Fibroblast of lung (primary cell): ENCODE results near the gene GAL3ST2. TPM values are rescaled to one million over a fixed set of nuclear protein-coding genes. Genes with fewer than 3 reads are reported as not detected.
"Not testable (repeated sequence)": the region's sequence is repeated elsewhere in the genome, so short reads cannot be mapped to it uniquely, and the experiment has no call there.

Experiments
- DNase-seq, 2 donors: peaks; one replicate each; pipeline versions ENCODE4 v3.0.0 to v3.0.0-alpha.2; 2010; ENCODE audit warnings: low read depth in 2 of 2
- H2AFZ ChIP-seq: 2 replicates; pipeline ENCODE4 v1.5.1; 2012; ENCODE audit warnings: low read length, control low read depth, inconsistent platforms
- H3K27ac ChIP-seq: 2 replicates; pipeline ENCODE4 v1.5.1; 2011; ENCODE audit warnings: low read length, control low read depth; ENCODE audit not compliant: insufficient read depth
- H3K27me3 ChIP-seq: 2 replicates; pipeline ENCODE4 v1.5.1; 2011; ENCODE audit warnings: mild to moderate bottlenecking, low read length; ENCODE audit not compliant: control insufficient read depth, insufficient read depth
- H3K36me3 ChIP-seq: 2 replicates; pipeline ENCODE4 v1.5.1; 2011; ENCODE audit warnings: low read length; ENCODE audit not compliant: control insufficient read depth, insufficient read depth
- H3K4me1 ChIP-seq: 2 replicates; pipeline ENCODE4 v1.5.1; 2011; ENCODE audit warnings: low read length; ENCODE audit not compliant: control insufficient read depth, insufficient read depth; ENCODE audit errors: extremely low read depth
- H3K4me2 ChIP-seq: 2 replicates; pipeline ENCODE4 v1.5.1; 2011; ENCODE audit warnings: low read length, control low read depth; ENCODE audit not compliant: insufficient read depth; ENCODE audit errors: extremely low read depth
- H3K4me3 ChIP-seq, 4 experiments: fragments of 200-600 bp in 1 of 4; sonication (generic) in 1 of 4; replicated peaks in 1 of 4; 2 replicates each; pipeline ENCODE4 v1.5.1; 2011 to 2016; ENCODE audit warnings: low read length in 4 of 4, low read depth in 3 of 4, mild to moderate bottlenecking in 3 of 4, control low read depth in 2 of 4, inconsistent platforms in 1 of 4, mixed read lengths in 1 of 4; ENCODE audit not compliant: insufficient read depth in 1 of 4; ENCODE audit errors: control extremely low read depth in 1 of 4
- H3K79me2 ChIP-seq: 2 replicates; pipeline ENCODE4 v1.5.1; 2012; ENCODE audit warnings: mild to moderate bottlenecking, low read length, inconsistent platforms; ENCODE audit not compliant: control insufficient read depth, insufficient read depth
- H3K9ac ChIP-seq: 2 replicates; pipeline ENCODE4 v1.5.1; 2011; ENCODE audit warnings: mild to moderate bottlenecking, low read length, control low read depth; ENCODE audit not compliant: insufficient read depth
- H3K9me3 ChIP-seq: 2 replicates; pipeline ENCODE4 v1.5.1; 2012; ENCODE audit warnings: low read depth, low read length; ENCODE audit not compliant: control insufficient read depth, insufficient read depth
- H4K20me1 ChIP-seq: 2 replicates; pipeline ENCODE4 v1.5.1; 2011; ENCODE audit warnings: low read length; ENCODE audit not compliant: control insufficient read depth, insufficient read depth; ENCODE audit errors: extremely low read depth
- CTCF ChIP-seq, 2 donors: IDR thresholded peaks in 1 of 2; conservative IDR thresholded peaks in 1 of 2; 1 replicate in 1 of 2; 2 replicates in 1 of 2; pipeline ENCODE4 v1.5.1; 2011 to 2012; ENCODE audit warnings: low read length in 2 of 2, control low read depth in 1 of 2, inconsistent platforms in 1 of 2, low read depth in 1 of 2, mild to moderate bottlenecking in 1 of 2
- EZH2 ChIP-seq: IDR thresholded peaks from 2 replicates; pipeline ENCODE4 v1.5.1; 2012; ENCODE audit warnings: low read length, control low read depth, mild to moderate bottlenecking; ENCODE audit errors: missing control alignments
- polyA plus RNA-seq, 2 donors: library from polyadenylated mRNA; depleted of rRNA in 1 of 2; stranded (reverse) in 1 of 2; unstranded in 1 of 2; fragments of >200 nt; gene quantifications; 2 replicates each; pipeline ENCODE4 v1.2.1, GENCODE V29; 2011 to 2012; ENCODE audit warnings: missing spikeins in 1 of 2
- total RNA-seq: library from RNA; depleted of rRNA; stranded (reverse); fragments of >200 nt; gene quantifications from 2 replicates; pipeline ENCODE4 v1.2.1, GENCODE V29; 2014

Gene GAL3ST2
- total and polyA plus RNA-seq, 2 donors (not counting 1 experiment from before 2014, with no cell fraction given): 0.17 TPM; not detected in 1

- Histone ChIP-seq H3K4me3 (no peak overlapping the region), H3K79me2 (no peaks in the 10 kb centered on the region), H3K4me1 (no peaks in the 10 kb centered on the region), H2AFZ (no peak overlapping the region), H4K20me1 (no peaks in the 10 kb centered on the region), H3K4me2 (no peak overlapping the region), H3K9ac (no peak overlapping the region), H3K27me3 (no peaks in the 10 kb centered on the region), H3K36me3 (no peaks in the 10 kb centered on the region), H3K27ac (no peak overlapping the region), H3K9me3 (no peaks in the 10 kb centered on the region)
- DNase-seq: no peak
- no peak for TF ChIP-seq CTCF (conservative IDR thresholded peaks at IDR 0.05 in 1 of 2, IDR thresholded peaks at IDR 0.05 in 1 of 2; ENCODE audit: low read depth in 1 of 2, low read length in 2 of 2)
- TF ChIP-seq EZH2: no peak
These were observed 46.8 kb upstream of the GAL3ST2 start for GRCh38 chr2:241729868-241730267.

GRCh38 chr2:241730671-241731293 lies 45.8 kb upstream of the GAL3ST2 start:
- Histone ChIP-seq H2AFZ (no peak overlapping the region), H3K36me3 (no peaks in the 10 kb centered on the region), H3K4me1 (no peaks in the 10 kb centered on the region), H3K27ac (no peak overlapping the region), H3K4me3 (no peak overlapping the region), H3K9ac (no peak overlapping the region), H3K79me2 (no peaks in the 10 kb centered on the region), H3K9me3 (no peaks in the 10 kb centered on the region), H3K4me2 (no peak overlapping the region), H3K27me3 (no peaks in the 10 kb centered on the region), H4K20me1 (no peaks in the 10 kb centered on the region)
- no peak for TF ChIP-seq EZH2
- no peak for TF ChIP-seq CTCF (conservative IDR thresholded peaks at IDR 0.05 in 1 of 2, IDR thresholded peaks at IDR 0.05 in 1 of 2; ENCODE audit: low read depth in 1 of 2, low read length in 2 of 2)
- no peak for DNase-seq

- not testable (repeated sequence) for H3K4me3 ChIP-seq, H3K4me2 ChIP-seq, H3K79me2 ChIP-seq, H3K9me3 ChIP-seq, H4K20me1 ChIP-seq, H3K27me3 ChIP-seq, H3K27ac ChIP-seq, H3K4me1 ChIP-seq, H3K9ac ChIP-seq, H3K36me3 ChIP-seq
- peak; percentile 21 to 27 for TF ChIP-seq CTCF (conservative IDR thresholded peaks at IDR 0.05 in 1 of 2, IDR thresholded peaks at IDR 0.05 in 1 of 2; ENCODE audit: low read depth in 1 of 2, low read length in 2 of 2)
- peak; percentile 10 to 42 for DNase-seq
- H2AFZ ChIP-seq: peak overlapping the region; percentile 33
These were observed 44.0 kb upstream of the GAL3ST2 start for GRCh38 chr2:241732513-241733186.
